Right renal pelvis (tissue), 4 donors: Measurements from ENCODE around the gene SORD. TPM values are rescaled to one million over a fixed set of nuclear protein-coding genes. Genes with fewer than 3 reads are reported as not detected.
"Not testable (repeated sequence)": the region's sequence is repeated elsewhere in the genome, so short reads cannot be mapped to it uniquely, and the experiment has no call there.

Experiments used
- DNase-seq, 4 donors: peaks; one replicate each; pipeline ENCODE4 v3.0.0-alpha.2; 2013; ENCODE audit warnings: low read depth in 4 of 4, low spot score in 3 of 4, missing footprints in 1 of 4
- polyA plus RNA-seq, 4 donors: library from polyadenylated mRNA; unstranded; fragments of 120-200 nt; gene quantifications; one replicate each; pipeline ENCODE4 v1.2.1, GENCODE V29; 2013; ENCODE audit not compliant: insufficient read length in 4 of 4

The SORD gene
- polyA plus RNA-seq: 10 to 100 TPM; 22.1 to 47.5 (median 33.8) TPM

DNA sequence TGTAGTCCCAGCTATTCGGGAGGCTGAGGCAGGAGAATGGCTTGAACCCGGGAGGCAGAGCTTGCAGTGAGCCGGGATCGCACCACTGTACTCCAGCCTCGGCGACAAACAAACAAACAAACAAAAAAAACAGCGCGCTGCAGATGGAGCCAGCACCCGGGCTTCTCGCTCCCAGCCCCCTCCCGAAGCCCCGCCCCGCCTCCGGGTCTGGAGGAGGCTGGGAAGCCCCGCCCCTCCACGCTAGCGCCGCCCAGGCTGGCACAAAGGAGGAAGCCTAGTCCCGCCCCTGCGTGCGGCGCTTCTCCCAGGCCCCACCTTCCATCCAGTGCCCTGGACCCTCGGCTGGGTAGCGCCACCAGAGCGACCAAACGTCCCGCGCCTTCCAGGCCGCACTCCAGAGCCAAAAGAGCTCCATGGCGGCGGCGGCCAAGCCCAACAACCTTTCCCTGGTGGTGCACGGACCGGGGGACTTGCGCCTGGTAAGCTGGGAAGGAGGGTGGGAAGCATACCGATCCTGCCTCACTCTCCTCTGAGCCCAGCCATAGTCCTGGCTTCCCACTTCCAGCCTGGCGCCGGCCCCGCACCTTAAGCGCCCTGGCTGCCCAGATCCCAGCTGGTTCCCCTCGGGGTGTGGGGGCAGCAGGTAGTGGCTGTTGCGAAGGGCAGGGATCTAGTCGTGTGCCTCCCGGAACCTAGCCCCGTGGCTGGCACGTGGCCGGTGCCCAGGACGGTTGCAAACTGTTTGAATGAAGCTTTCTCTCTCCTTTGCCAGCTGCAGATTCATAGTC is at the start of gene SORD:
SORD (plus strand) TSS at position 325 of the 788 bp plus-strand sequence; CDS start at position 414, 89 bp downstream.
- peak; percentile 79 to 86 (median 85) for DNase-seq

DNA sequence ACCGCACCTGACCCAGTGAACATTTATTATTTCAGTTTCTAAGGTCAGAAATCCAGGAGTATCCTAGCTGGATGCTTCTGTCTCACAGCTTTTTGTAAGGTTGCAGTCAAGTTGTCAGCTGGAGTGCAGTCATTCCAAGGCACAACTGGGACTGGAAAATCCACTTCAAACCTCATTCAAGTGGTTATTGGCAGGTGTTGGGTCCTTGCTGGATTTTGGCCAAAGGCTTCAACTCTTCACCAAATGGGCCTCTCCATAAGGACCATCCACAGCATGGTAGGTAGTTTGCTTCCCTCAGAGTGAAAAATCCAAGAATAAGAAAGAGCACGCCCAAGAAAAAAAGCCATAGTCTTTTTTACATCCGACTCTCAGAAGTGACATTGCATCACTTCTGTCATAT is 46.8 kb upstream of the SORD start:
- DNase-seq: not testable (repeated sequence)

DNA sequence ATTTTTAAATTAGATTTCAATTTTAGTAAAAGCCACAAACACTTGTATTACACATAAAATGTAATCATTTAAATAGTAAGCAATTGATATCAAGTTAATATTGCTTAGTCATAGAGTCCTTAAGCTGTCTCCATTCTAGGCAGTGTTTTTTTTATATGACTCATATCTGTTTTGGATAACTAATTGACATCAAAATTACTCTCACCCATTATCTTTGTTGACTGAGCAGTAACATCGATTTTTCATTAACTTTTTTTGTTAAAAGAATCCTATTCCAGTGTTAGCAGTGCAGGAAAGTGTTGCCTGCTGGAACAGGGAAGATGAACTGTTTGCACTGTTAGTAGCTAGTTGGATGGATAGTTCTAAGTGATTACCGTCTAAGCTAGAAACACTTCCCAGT is 45.2 kb upstream of the SORD start:
- not testable (repeated sequence) for DNase-seq

DNA sequence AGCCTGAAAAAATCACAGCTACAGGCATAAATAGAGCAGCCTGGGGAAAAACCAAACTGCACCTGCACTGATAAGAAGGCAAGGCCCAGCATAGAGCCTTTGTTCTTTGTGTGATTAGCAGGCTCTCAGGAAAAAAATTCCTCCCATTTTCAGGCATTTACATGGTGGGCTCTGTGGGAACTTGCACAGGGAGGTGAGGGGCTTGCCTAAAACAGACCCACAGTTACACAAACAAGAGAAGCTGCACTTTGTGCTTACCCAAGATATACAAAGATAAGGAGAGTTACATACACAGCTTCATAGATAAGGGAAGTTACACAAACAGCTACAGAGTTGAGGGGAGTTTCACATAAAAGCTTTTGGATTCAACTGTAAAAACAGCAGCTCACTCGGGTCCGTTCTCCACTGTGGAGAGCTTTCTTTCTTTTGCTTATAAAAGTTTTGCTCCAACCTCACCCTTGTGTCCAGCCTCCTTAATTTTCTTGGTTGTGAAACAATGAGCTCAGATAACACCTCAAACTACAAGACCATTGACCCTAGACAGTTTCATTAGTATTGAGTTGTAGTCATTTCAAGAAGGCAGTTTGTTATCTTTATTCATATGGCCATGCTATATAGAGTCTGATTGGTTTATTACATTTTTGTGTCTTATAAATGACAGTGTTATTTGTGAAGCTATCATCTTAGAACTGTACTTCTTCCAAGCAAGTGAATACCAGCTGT is 43.2 kb upstream of the SORD start:
- DNase-seq: not testable (repeated sequence)

DNA sequence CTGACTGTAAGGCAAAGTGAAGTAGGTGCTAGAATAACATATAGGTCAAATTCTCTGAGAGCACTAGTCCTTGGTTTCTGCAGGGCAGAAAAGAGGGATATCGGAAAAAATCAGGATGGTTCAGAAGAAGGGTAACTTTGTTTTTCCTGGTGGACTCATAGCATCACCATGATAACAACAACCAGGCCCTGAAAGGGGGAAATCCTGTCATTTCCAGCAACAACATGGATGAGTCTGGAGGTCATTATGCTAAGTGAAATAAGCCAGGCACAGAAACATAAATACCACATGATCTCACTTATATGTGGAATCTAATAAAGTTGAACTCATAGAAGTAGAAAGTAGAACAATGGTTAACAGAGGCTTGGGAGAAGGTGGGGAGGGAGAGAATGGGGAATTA is 38.9 kb upstream of the SORD start:
- DNase-seq: not testable (repeated sequence)

DNA sequence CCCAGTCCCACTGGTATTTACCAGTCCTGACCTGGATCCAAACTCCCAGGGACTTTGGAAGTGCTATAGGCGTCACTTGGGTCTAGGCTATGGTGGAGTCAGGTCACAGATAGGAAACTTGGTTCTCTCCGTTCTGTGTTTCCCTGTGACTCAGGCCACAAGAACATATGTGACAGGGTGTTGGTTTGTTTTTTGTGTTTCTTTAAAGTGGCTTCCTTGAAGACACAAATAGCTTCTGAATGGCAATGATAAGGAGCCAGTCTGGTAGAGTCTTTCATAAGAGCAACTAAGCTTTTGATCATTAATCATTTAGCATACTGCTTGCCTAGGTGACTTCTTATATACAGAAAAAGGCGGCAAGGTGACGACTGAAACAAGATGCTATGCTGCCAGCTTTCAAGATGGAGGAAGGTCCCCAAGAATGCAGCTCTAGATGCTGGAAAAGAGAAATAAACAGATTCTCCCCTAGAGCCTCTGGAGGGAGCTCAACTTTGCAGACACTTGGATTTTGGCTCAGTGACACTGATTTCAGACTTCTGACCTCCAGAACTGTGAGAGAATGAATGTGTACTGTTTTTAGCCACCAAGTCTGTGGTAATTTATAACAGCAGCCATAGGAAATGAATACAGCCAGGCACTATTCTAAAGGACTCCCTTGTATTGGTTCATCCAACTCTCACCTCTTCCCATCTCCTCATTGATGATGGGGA is 36.5 kb upstream of the SORD start:
- not testable (repeated sequence) for DNase-seq

DNA sequence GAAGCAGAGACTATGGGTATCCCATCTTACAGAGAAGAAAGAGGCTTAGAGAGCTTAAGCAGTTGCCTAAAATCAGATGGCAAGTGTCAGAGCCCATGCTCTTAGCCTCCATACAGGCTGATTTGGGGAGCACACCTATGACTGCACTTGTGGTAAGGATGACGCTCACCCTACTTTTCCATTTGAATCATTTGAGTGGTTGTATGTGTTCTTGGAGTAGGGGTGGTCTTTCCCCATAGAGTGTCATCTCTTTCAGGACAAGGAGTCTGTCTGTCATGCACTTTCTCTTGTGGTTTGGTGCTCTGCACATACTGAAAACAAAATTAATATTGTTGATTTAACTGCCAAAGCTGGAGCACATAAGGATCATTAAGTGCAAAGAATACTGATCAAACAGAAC is 35.3 kb upstream of the SORD start:
- not testable (repeated sequence) for DNase-seq

DNA sequence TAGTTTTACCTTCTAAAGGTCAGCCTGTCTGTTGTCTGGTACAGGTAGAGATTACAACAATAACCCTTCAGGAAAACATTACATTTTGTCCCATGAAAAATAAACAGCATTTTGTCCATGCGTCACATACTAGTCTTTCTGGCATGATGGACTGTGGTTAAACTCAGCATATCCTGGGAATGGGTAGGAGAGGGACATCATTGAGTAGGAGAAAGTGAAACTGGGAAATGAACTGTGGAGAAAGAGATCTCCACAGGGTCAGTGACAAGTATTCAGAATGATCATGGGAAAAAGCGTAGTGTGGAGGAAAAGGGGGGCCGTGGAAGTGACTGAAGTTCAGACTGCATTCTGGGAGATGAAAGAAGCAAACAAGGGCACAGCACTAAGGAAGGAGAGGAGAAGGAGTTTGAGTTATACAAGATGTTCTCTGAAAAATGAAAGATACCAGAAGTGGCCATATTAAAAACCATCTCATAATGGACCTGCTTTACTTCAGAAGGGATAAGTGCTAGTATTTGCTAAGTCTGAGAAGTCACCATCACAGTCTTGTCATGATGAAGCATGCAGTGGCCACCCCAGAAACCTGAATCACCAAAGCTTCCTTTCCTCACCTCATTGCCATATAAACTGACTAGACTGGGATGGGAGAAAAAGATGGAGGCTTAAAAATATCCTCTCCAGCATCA is 34.7 kb upstream of the SORD start:
- not testable (repeated sequence) for DNase-seq

DNA sequence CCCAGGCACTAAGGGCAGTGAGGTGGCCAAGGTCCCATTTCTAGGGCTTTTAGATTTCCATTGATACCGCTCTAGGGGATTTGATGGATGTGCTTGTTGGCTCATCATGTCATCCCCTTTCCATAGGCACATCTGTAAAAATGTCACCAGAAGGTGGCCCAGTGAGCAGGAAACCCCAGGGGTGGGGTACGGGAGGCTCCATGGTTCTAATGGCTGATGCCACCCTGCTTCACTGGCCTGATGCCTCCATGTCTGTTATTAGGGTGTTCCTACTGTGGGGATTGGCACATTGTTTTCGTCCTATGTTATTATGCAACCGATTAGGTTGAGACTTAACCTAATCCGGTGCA is 34.1 kb upstream of the SORD start:
- DNase-seq: not testable (repeated sequence)

DNA sequence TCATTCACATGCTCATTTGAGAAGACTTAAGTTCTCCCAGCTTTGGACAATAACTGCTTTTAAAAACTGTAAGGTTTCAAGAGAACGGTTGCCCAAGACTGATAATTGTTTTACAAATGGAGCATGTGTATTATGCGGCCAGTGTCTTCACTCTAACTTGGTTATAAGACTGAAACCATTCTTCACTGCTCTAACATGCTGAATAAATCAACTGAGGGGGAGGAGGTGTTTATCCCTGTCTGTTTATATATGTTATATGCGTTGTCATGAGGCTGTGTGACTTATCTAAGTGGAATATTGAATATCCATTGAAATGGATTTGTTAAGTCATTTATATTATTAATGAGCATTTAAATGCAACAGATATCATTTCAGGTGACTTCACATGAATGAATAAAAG is 25.4 kb upstream of the SORD start:
- DNase-seq: not testable (repeated sequence)

DNA sequence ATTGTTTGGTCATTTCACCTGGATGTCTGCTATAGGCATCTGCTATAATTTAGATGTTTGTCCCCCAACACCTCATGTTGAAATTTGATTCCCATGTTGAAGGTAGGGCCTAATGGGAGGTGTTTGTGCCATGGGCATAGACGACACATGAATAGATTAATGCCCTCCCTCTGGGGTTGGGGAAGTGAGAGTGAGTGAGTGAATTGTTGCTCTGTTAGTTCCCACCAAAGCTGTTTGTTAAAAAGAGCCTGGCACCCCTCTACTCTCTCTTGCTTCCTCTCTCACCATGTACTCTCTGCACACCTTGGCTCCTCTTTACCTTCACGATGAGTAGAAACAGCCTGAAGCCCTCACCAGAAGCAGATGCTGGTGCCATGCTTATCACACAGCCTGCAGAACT is 23.9 kb upstream of the SORD start:
- DNase-seq: no peak

DNA sequence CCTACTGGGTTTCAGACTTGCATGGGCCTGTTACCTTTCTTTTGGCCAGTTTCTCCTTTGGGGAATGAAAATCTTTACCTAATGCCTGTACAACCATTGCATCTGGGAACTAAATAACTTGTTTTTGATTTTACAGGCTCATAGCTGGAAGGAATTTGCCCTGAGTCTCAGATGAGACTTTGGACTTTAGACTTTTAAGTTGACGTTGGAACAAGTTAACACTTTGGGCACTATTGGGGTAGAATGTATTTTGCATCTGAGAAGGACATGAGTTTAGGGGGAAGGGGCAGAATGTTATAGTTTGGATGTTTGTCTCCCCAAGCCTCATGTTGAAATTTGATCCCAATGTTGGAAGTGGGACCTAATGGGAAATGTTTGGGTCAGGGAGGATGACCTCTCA is 21.8 kb upstream of the SORD start:
- DNase-seq: not testable (repeated sequence)

DNA sequence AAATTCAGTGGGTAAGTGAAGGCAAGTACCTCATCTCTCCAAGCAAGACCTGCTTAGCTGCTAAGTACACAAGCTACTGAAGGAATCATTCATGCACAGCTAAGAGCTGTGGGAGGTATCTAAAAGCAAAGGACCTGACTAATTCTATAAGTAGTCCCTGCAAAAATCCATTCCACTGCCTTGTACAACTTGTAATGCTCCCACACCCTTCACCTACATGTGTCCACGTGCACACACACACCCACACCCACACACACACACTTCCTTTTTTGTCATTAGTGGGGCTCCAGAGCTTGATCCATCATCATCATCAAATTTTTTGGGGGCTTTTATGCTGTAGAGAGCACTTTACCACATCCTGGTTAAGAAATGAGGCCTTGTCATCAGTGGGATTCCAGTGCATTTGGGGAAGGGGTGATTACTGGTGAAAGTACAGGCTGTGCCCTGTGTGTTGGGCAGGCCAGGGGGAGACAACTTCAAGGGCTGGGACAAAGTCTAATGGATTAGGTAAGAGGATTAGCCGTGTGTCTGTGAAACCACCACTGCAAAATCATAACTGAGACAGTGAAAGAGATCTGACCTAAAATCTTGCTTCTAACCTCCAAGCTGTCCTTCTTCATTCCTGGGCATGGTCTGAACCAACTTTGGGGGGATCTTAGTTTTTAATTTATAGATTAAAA is 19.1 kb upstream of the SORD start:
- not testable (repeated sequence) for DNase-seq

DNA sequence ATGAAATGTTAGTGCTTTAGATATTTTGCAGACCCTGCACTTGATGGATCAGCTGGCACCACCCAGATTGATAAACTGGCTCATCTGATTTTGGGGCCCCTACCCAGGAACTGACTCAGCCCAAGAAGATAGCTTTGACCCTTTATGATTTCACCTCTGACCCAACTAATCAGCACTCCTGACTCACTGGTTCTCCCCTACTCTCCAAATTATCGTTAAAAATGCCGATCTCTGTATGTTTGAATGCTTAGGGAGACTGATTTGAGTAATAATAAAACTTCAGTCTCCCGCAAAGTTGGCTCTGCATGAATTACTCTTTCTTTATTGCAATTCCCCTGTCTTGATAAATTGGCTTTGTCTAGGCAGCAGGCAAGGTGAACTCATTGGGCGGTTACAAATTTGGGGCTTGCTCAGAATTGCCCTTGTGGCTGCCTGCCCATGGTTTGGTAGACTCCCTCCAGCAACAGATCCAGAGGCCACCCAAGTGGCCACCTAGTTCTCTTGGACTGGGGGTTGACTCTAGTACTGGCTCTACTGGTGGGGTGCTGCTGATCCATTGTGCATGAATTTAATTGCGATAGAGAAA is 18.3 kb upstream of the SORD start:
- not testable (repeated sequence) for DNase-seq

DNA sequence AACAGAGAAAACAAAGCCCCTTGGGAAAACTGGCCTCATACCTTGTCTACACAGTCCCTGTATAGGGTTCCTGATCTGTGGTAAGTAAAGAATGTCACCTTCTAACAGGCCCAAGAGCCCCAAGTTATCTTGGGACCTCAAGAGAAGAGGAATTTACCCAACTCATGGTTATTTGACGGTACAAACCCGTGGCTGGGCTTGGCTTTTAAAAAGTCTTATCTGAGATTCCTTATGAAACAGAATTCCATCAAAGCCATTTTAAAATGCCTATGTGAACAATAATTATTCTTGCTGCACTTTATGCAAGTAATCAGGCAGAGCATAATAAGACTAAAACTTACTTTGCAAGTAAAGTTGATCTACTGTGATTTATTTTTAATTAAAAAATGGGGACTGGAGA is 13.9 kb upstream of the SORD start:
- no peak for DNase-seq

DNA sequence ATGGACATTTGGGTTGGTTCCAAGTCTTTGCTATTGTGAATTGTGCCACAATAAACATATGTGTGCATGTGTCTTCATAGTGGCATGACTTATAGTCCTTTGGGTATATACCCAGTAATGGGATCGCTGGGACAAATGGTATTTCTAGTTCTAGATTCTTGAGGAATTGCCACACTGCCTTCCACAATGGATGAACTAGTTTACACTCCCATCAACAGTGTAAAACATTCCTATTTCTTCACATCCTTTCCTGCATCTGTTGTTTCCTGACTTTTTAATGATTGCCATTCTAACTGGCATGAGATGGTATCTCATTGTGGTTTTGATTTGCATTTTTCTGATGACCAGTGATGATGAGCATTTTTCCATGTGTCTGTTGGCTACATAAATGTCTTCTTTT is 7.9 kb upstream of the SORD start:
- DNase-seq: not testable (repeated sequence)

DNA sequence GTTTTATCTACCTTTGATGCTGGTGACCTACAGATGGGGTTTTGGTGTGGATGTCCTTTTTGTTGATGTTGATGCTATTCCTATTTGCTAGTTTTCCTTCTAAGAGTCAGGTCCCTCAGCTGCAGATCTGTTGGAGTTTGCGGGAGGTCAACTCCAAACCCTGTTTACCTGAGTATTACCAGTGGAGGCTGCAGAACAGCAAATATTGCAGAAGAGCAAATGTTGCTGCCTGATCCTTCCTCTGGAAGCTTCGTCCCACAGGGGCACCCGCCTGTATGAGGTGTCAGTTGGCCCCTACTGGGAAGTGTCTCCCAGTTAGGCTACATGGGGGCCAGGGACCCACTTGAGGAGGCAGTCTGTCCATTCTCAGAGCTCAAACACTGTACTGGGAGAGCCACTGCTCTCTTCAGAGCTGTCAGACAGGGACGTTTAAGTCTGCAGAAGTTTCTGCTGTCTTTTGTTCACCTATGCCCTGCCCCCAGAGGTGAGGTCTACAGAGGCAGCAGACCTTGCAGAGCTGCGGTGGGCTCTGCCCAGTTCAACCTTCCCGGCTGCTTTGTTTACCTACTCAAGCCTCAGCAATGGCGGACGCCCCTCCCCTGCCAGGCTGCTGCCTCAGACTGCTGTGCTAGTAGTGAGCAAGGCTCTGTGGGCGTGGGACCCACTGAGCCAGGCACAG is 2.6 kb upstream of the SORD start:
- not testable (repeated sequence) for DNase-seq

DNA sequence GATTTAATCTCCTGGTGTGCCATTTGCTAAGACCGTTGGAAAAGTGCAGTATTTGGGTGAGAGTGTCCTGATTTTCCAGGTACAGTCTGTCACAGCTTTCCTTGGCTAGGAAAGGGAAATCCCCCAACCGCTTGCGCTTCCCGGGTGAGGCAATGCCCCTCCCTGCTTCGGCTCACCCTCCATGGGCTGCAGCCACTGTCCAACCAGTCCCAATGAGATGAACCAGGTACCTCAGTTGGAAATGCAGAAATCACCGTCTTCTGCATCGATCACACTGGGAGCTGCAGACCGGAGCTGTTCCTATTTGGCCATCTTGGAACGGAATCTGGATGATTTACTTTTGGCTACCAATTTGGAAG is 2.1 kb upstream of the SORD start:
- DNase-seq: not testable (repeated sequence)

DNA sequence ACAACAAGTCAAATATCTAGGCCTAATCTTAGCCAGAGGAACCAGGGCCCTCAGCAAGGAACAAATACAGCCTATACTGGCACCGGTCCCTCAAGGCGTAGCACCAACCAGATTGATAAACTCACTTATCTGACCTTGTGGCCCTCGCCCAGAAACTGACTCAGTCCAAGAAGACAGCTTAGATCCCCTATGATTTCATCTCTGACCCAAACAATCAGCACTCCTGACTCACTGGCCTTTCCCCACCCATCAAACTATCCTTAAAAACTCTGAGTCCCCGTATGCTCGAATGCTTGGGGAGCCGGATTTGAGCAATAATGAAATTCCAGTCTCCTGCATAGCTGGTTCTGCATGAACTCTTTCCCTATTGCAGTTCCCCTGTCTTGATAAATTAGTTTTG is 1.6 kb upstream of the SORD start:
- DNase-seq: no peak
